SK-N-SH treated with all-trans-retinoic acid at 6 μM for 48 hours (cell line): ENCODE data around the gene PMM1.

Experiments used
- ATAC-seq: fragments of 200-7000 bp; cut with Tn5 transposase; 3 replicates; pipeline ENCODE4 v1.9.1; 2020; ENCODE audit warnings: mild to moderate bottlenecking, moderate library complexity
- ARNTL ChIP-seq: fragments of 450-650 bp; formaldehyde crosslinking; IDR thresholded peaks from 2 replicates; pipeline ENCODE4 v1.5.0; 2020; ENCODE audit warnings: low read depth, mild to moderate bottlenecking, moderate library complexity, borderline replicate concordance
- BACH2 ChIP-seq: fragments of 250-450 bp; sonication (Bioruptor Pico); IDR thresholded peaks from 2 replicates; pipeline ENCODE4 v1.9.0; 2021; ENCODE audit warnings: mild to moderate bottlenecking, borderline replicate concordance
- CSDC2 ChIP-seq: fragments of 250-450 bp; sonication (Bioruptor Pico); IDR thresholded peaks from 2 replicates; pipeline ENCODE4 v1.5.0; 2020; ENCODE audit warnings: mild to moderate bottlenecking, moderate library complexity
- ESRRG ChIP-seq: fragments of 250-450 bp; sonication (Bioruptor Pico); IDR thresholded peaks from 2 replicates; pipeline ENCODE4 v1.6.1; 2021; ENCODE audit warnings: mild to moderate bottlenecking
- GLIS3 ChIP-seq: fragments of 250-450 bp; sonication (Bioruptor Pico); IDR thresholded peaks from 2 replicates; pipeline ENCODE4 v1.5.0; 2020; ENCODE audit warnings: mild to moderate bottlenecking, moderate library complexity
- ISL1 ChIP-seq: fragments of 250-450 bp; sonication (Bioruptor Pico); IDR thresholded peaks from 2 replicates; pipeline ENCODE4 v2.1.2; 2022; ENCODE audit warnings: mild to moderate bottlenecking, moderate library complexity
- OSR1 ChIP-seq: fragments of 250-450 bp; sonication (Bioruptor Pico); IDR thresholded peaks from 2 replicates; pipeline ENCODE4 v1.8.0; 2022; ENCODE audit warnings: moderate library complexity, mild to moderate bottlenecking, inconsistent platforms
- PPARA ChIP-seq: fragments of 250-450 bp; sonication (Bioruptor Pico); IDR thresholded peaks from 2 replicates; pipeline ENCODE4 v1.5.0; 2020; ENCODE audit warnings: mild to moderate bottlenecking, borderline replicate concordance
- RARB ChIP-seq: fragments of 250-450 bp; sonication (Bioruptor Pico); IDR thresholded peaks from 2 replicates; pipeline ENCODE4 v1.8.0; 2021; ENCODE audit warnings: mild to moderate bottlenecking, moderate library complexity
- TCF4 ChIP-seq: fragments of 250-450 bp; sonication (Bioruptor Pico); IDR thresholded peaks from 2 replicates; pipeline ENCODE4 v1.8.0; 2021; ENCODE audit warnings: mild to moderate bottlenecking, moderate library complexity, borderline replicate concordance
- TOX ChIP-seq: fragments of 250-450 bp; sonication (Bioruptor Pico); IDR thresholded peaks from 2 replicates; pipeline ENCODE4 v1.8.0; 2021; ENCODE audit warnings: mild to moderate bottlenecking, moderate library complexity, borderline replicate concordance
- ZC3H10 ChIP-seq: fragments of 250-450 bp; sonication (Bioruptor Pico); IDR thresholded peaks from 2 replicates; pipeline ENCODE4 v1.5.1; 2021; ENCODE audit warnings: mild to moderate bottlenecking, moderate library complexity
- ZFP3 ChIP-seq: fragments of 250-450 bp; sonication (Bioruptor Pico); IDR thresholded peaks from 2 replicates; pipeline ENCODE4 v1.5.0; 2020; ENCODE audit warnings: mild to moderate bottlenecking, moderate library complexity
- ZFP30 ChIP-seq: fragments of 450-650 bp; formaldehyde crosslinking; IDR thresholded peaks from 2 replicates; pipeline ENCODE4 v1.5.0; 2022; ENCODE audit warnings: mild to moderate bottlenecking, moderate library complexity
- ZNF565 ChIP-seq: fragments of 450-650 bp; formaldehyde crosslinking; conservative IDR thresholded peaks from 2 replicates; pipeline ENCODE4 v1.5.0; 2020; ENCODE audit warnings: low read depth, mild to moderate bottlenecking, moderate library complexity
- ZNF70 ChIP-seq: fragments of 450-650 bp; formaldehyde crosslinking; IDR thresholded peaks from 2 replicates; pipeline ENCODE4 v1.5.0; 2020; ENCODE audit warnings: mild to moderate bottlenecking, moderate library complexity
- ZNF8 ChIP-seq: fragments of 450-650 bp; formaldehyde crosslinking; IDR thresholded peaks from 2 replicates; pipeline ENCODE4 v1.5.0; 2020; ENCODE audit warnings: mild to moderate bottlenecking, moderate library complexity
- TF ChIP-seq, protein P1 (sequence below): fragments of 250-450 bp; sonication (Bioruptor Pico); IDR thresholded peaks from 2 replicates; pipeline ENCODE4 v1.5.0; 2020; ENCODE audit warnings: mild to moderate bottlenecking, moderate library complexity
- TF ChIP-seq, protein P2 (sequence below): fragments of 250-450 bp; sonication (Bioruptor Pico); IDR thresholded peaks from 2 replicates; pipeline ENCODE4 v1.8.0; 2021; ENCODE audit warnings: low read depth, mild to moderate bottlenecking, moderate library complexity, borderline replicate concordance
- TF ChIP-seq, protein P3 (sequence below): fragments of 250-450 bp; sonication (Bioruptor Pico); IDR thresholded peaks from 2 replicates; pipeline ENCODE4 v1.5.1; 2021; ENCODE audit warnings: mild to moderate bottlenecking, moderate library complexity
- TF ChIP-seq, protein P4 (sequence below): fragments of 250-450 bp; sonication (Bioruptor Pico); IDR thresholded peaks from 2 replicates; pipeline ENCODE4 v1.5.1; 2020; ENCODE audit warnings: low read depth, mild to moderate bottlenecking, moderate library complexity
- TF ChIP-seq, protein P5 (sequence below): fragments of 250-450 bp; sonication (Bioruptor Pico); IDR thresholded peaks from 2 replicates; pipeline ENCODE4 v1.8.0; 2020; ENCODE audit warnings: mild to moderate bottlenecking, moderate library complexity, borderline replicate concordance

Gene PMM1

DNA sequence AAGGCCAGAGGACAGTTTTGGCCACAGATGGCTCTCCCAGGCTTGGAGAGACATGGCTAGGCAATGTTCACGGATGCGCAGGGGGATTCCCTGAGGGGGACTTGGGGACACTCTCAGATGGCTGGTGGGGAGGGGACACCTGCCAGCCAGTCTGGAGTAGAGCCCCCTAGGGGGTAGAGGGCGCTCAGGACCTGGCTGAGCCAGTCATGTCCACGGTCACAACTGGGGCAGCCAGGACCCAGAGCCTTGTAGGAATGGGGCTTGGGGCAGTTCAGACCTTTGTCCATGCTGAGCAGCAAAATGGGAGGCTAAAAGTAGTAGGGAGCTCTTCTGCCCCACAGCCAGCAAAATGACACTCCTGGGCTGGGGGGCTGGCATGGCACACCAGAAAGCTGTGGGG lies 27.2 kb downstream of the PMM1 start:
- ATAC-seq = no peak
- no peak for TF ChIP-seq ZFP30
- TF ChIP-seq CSDC2 (CRISPR knock-in tag) = no peak
- TF ChIP-seq ISL1 (CRISPR knock-in tag) = no peak
- TF ChIP-seq ZFP3 (CRISPR knock-in tag) = no peak
- TF ChIP-seq, protein P1, sequence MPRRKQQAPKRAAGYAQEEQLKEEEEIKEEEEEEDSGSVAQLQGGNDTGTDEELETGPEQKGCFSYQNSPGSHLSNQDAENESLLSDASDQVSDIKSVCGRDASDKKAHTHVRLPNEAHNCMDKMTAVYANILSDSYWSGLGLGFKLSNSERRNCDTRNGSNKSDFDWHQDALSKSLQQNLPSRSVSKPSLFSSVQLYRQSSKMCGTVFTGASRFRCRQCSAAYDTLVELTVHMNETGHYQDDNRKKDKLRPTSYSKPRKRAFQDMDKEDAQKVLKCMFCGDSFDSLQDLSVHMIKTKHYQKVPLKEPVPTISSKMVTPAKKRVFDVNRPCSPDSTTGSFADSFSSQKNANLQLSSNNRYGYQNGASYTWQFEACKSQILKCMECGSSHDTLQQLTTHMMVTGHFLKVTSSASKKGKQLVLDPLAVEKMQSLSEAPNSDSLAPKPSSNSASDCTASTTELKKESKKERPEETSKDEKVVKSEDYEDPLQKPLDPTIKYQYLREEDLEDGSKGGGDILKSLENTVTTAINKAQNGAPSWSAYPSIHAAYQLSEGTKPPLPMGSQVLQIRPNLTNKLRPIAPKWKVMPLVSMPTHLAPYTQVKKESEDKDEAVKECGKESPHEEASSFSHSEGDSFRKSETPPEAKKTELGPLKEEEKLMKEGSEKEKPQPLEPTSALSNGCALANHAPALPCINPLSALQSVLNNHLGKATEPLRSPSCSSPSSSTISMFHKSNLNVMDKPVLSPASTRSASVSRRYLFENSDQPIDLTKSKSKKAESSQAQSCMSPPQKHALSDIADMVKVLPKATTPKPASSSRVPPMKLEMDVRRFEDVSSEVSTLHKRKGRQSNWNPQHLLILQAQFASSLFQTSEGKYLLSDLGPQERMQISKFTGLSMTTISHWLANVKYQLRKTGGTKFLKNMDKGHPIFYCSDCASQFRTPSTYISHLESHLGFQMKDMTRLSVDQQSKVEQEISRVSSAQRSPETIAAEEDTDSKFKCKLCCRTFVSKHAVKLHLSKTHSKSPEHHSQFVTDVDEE (CRISPR knock-in tag) = no peak
- TF ChIP-seq ARNTL (CRISPR knock-in tag) = no peak
- TF ChIP-seq ZNF8 (CRISPR knock-in tag) = no peak
- TF ChIP-seq, protein P2, sequence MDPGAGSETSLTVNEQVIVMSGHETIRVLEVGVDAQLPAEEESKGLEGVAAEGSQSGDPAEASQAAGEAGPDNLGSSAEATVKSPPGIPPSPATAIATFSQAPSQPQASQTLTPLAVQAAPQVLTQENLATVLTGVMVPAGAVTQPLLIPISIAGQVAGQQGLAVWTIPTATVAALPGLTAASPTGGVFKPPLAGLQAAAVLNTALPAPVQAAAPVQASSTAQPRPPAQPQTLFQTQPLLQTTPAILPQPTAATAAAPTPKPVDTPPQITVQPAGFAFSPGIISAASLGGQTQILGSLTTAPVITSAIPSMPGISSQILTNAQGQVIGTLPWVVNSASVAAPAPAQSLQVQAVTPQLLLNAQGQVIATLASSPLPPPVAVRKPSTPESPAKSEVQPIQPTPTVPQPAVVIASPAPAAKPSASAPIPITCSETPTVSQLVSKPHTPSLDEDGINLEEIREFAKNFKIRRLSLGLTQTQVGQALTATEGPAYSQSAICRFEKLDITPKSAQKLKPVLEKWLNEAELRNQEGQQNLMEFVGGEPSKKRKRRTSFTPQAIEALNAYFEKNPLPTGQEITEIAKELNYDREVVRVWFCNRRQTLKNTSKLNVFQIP (CRISPR knock-in tag) = no peak
- no peak for TF ChIP-seq ESRRG (CRISPR knock-in tag)
- TF ChIP-seq, protein P3, sequence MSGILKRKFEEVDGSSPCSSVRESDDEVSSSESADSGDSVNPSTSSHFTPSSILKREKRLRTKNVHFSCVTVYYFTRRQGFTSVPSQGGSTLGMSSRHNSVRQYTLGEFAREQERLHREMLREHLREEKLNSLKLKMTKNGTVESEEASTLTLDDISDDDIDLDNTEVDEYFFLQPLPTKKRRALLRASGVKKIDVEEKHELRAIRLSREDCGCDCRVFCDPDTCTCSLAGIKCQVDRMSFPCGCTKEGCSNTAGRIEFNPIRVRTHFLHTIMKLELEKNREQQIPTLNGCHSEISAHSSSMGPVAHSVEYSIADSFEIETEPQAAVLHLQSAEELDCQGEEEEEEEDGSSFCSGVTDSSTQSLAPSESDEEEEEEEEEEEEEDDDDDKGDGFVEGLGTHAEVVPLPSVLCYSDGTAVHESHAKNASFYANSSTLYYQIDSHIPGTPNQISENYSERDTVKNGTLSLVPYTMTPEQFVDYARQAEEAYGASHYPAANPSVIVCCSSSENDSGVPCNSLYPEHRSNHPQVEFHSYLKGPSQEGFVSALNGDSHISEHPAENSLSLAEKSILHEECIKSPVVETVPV (CRISPR knock-in tag) = no peak
- no peak for TF ChIP-seq TCF4 (CRISPR knock-in tag)
- TF ChIP-seq, protein P4, sequence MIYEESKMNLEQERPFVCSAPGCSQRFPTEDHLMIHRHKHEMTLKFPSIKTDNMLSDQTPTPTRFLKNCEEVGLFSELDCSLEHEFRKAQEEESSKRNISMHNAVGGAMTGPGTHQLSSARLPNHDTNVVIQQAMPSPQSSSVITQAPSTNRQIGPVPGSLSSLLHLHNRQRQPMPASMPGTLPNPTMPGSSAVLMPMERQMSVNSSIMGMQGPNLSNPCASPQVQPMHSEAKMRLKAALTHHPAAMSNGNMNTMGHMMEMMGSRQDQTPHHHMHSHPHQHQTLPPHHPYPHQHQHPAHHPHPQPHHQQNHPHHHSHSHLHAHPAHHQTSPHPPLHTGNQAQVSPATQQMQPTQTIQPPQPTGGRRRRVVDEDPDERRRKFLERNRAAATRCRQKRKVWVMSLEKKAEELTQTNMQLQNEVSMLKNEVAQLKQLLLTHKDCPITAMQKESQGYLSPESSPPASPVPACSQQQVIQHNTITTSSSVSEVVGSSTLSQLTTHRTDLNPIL (CRISPR knock-in tag) = no peak
- TF ChIP-seq ZNF70 = no peak

DNA sequence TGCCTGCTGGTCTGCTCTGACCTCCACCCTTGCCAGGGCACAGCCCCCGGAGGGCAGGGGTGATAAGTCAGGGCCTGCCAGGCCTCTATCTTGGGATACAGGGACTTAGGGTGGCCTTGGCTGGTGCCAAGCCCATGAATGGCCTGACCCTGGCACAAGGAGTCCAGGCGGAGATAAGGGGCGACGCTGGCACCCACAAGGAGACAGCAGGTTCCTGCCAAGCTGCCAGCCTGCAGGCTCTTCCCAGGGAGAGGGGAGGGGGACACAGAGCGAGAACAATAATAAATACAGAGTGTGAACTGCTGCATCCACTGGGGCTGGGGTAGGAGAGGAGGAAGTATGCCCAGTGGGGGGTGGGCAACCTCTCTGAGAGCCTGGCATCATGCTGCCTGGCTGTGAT lies 27.9 kb downstream of the PMM1 start:
- TF ChIP-seq CSDC2 (CRISPR knock-in tag) (no peak), TCF4 (CRISPR knock-in tag) (no peak), TOX (no peak), OSR1 (CRISPR knock-in tag) (no peak), RARB (CRISPR knock-in tag) (no peak), ZC3H10 (CRISPR knock-in tag) (no peak), ISL1 (CRISPR knock-in tag) (no peak), BACH2 (CRISPR knock-in tag) (no peak), GLIS3 (no peak), ZNF565 (CRISPR knock-in tag) (no peak), ZFP30 (no peak), ZNF70 (no peak), ZFP3 (CRISPR knock-in tag) (no peak), PPARA (no peak)
- TF ChIP-seq, protein P1 (CRISPR knock-in tag) = no peak
- TF ChIP-seq, protein P5, sequence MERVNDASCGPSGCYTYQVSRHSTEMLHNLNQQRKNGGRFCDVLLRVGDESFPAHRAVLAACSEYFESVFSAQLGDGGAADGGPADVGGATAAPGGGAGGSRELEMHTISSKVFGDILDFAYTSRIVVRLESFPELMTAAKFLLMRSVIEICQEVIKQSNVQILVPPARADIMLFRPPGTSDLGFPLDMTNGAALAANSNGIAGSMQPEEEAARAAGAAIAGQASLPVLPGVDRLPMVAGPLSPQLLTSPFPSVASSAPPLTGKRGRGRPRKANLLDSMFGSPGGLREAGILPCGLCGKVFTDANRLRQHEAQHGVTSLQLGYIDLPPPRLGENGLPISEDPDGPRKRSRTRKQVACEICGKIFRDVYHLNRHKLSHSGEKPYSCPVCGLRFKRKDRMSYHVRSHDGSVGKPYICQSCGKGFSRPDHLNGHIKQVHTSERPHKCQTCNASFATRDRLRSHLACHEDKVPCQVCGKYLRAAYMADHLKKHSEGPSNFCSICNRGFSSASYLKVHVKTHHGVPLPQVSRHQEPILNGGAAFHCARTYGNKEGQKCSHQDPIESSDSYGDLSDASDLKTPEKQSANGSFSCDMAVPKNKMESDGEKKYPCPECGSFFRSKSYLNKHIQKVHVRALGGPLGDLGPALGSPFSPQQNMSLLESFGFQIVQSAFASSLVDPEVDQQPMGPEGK (CRISPR knock-in tag) = no peak
- TF ChIP-seq, all 23 proteins: peak for 0
- ATAC-seq = no peak
